Upper lobe of left lung (tissue), 6 donors: ENCODE measurements around the gene FLNC. TPM values are rescaled to one million over a fixed set of nuclear protein-coding genes. Genes with fewer than 3 reads are reported as not detected.

Experiments used
- ATAC-seq, 2 donors: fragments of 200-7000 bp; cut with Tn5 transposase; one replicate each; pipeline ENCODE4 v1.9.1; 2022; ENCODE audit warnings: mild to moderate bottlenecking in 2 of 2, moderate library complexity in 2 of 2; ENCODE audit not compliant: low FRiP score in 2 of 2
- DNase-seq, 2 donors: peaks; one replicate each; pipeline ENCODE4 v3.0.0-alpha.2; 2019 to 2020
- H3K27ac ChIP-seq, 4 donors: fragments of 200-600 bp; sonication (generic); one replicate each; pipeline ENCODE4 v1.5.1; 2016 to 2019
- H3K27me3 ChIP-seq, 4 donors: fragments of 200-600 bp; sonication (generic); one replicate each; pipeline ENCODE4 v1.5.1; 2017 to 2019
- H3K36me3 ChIP-seq, 4 donors: fragments of 200-600 bp; sonication (generic); one replicate each; pipeline ENCODE4 v1.5.1; 2016 to 2019
- H3K4me1 ChIP-seq, 4 donors: fragments of 200-600 bp; sonication (generic); one replicate each; pipeline ENCODE4 v1.5.1; 2018 to 2019
- H3K4me3 ChIP-seq, 4 donors: fragments of 200-600 bp; sonication (generic); one replicate each; pipeline ENCODE4 v1.5.1; 2017 to 2019; ENCODE audit warnings: mild to moderate bottlenecking in 2 of 4, moderate library complexity in 1 of 4
- H3K9me3 ChIP-seq, 4 donors: fragments of 200-600 bp; sonication (generic); one replicate each; pipeline ENCODE4 v1.5.1; 2018 to 2019
- CTCF ChIP-seq, 6 experiments: fragments of 450-650 bp in 4 of 6; fragments of 200-600 bp in 2 of 6; sonication (generic) in 2 of 6; IDR thresholded peaks; one replicate each; pipeline ENCODE4 v1.5.1; 2016 to 2019; ENCODE audit warnings: antibody characterized with exemption in 6 of 6
- EP300 ChIP-seq, 4 donors: sonication (generic); formaldehyde crosslinking; IDR thresholded peaks; one replicate each; pipeline ENCODE4 v1.5.1; 2017; ENCODE audit warnings: antibody characterized with exemption in 4 of 4, control low read depth in 2 of 4
- POLR2A ChIP-seq, 4 donors: fragments of 450-650 bp; IDR thresholded peaks; one replicate each; pipeline ENCODE4 v1.5.1; 2016 to 2017; ENCODE audit warnings: antibody characterized with exemption in 4 of 4, mild to moderate bottlenecking in 2 of 4
- POLR2AphosphoS5 ChIP-seq, 2 donors: sonication (generic); formaldehyde crosslinking; IDR thresholded peaks; one replicate each; pipeline ENCODE4 v1.5.1; 2017; ENCODE audit warnings: antibody characterized with exemption in 2 of 2
- WGBS, 2 donors: methylation state at CpG; one replicate each; pipeline ENCODE4 v1.1.5; 2017 to 2018; 5-methylcytosine and 5-hydroxymethylcytosine counted together
- total RNA-seq, 6 donors: library from RNA; depleted of rRNA in 4 of 6; stranded (reverse); fragments of >200 nt in 4 of 6; gene quantifications; one replicate each; pipeline versions ENCODE4 v1.1.0 to v1.2.1, GENCODE V29; 2016 to 2021
- donor health status: DM: no; HTN: no; CAD: no; lungs with moderate emphysema.
- donor health status: DM: no; HTN: yes; CAD: no; lungs with severe emphysema.

Gene FLNC
- total RNA-seq, 6 donors from 2014 or later: 2.1 to 19.6 (median 4.9) TPM

- WGBS, 2 donors: 86 to 92% methylated on average over 19 to 23 of the region's 23 CpGs
- no peaks in the 10 kb centered on the region for H3K27me3 ChIP-seq
- no peak for ATAC-seq
- no peaks in the 10 kb centered on the region for H3K4me1 ChIP-seq
- no peak overlapping the region for H3K4me3 ChIP-seq
- TF ChIP-seq CTCF (IDR thresholded peaks at IDR 0.05): no peak
- TF ChIP-seq EP300 (IDR thresholded peaks at IDR 0.05): no peak
- no peak for TF ChIP-seq POLR2AphosphoS5 (IDR thresholded peaks at IDR 0.05)
- no peak for TF ChIP-seq POLR2A (IDR thresholded peaks at IDR 0.05)
- H3K36me3 ChIP-seq: no peaks in the 10 kb centered on the region
- DNase-seq: peak in 1 of 2 donors; percentile 53
- H3K27ac ChIP-seq: no peak overlapping the region
- no peaks in the 10 kb centered on the region for H3K9me3 ChIP-seq
Measured at GRCh38 chr7:128840326-128841170, 10.3 kb downstream of the FLNC start.

GRCh38 chr7:128841171-128841690 lies 11.0 kb downstream of the FLNC start:
- Histone ChIP-seq H3K36me3 (no peaks in the 10 kb centered on the region), H3K4me3 (no peak overlapping the region), H3K9me3 (no peaks in the 10 kb centered on the region), H3K27ac (no peak overlapping the region), H3K4me1 (no peaks in the 10 kb centered on the region), H3K27me3 (no peaks in the 10 kb centered on the region)
- TF ChIP-seq CTCF (IDR thresholded peaks at IDR 0.05) (no peak), POLR2A (IDR thresholded peaks at IDR 0.05) (no peak), POLR2AphosphoS5 (IDR thresholded peaks at IDR 0.05) (no peak), EP300 (IDR thresholded peaks at IDR 0.05) (no peak)
- ATAC-seq (no peak), DNase-seq (peak in 1 of 2 donors; percentile 56)
- 86% methylated on average over 6 to 17 of the region's 17 CpGs for WGBS, 2 donors

- Histone ChIP-seq H3K4me3 (no peak overlapping the region), H3K27me3 (no peaks in the 10 kb centered on the region), H3K27ac (no peak overlapping the region), H3K36me3 (no peaks in the 10 kb centered on the region), H3K4me1 (no peaks in the 10 kb centered on the region), H3K9me3 (no peaks in the 10 kb centered on the region)
- WGBS, 2 donors: 57 to 73% methylated on average over 1 to 35 of the region's 35 CpGs
- TF ChIP-seq CTCF (IDR thresholded peaks at IDR 0.05) (peak; percentile 41 to 74 (median 54)), EP300 (IDR thresholded peaks at IDR 0.05) (no peak)
- DNase-seq: peak; percentile 48 to 88
- ATAC-seq: peak in 1 of 2 donors; percentile 60
Measured at GRCh38 chr7:128841921-128842673, 11.9 kb downstream of the FLNC start.

DNA sequence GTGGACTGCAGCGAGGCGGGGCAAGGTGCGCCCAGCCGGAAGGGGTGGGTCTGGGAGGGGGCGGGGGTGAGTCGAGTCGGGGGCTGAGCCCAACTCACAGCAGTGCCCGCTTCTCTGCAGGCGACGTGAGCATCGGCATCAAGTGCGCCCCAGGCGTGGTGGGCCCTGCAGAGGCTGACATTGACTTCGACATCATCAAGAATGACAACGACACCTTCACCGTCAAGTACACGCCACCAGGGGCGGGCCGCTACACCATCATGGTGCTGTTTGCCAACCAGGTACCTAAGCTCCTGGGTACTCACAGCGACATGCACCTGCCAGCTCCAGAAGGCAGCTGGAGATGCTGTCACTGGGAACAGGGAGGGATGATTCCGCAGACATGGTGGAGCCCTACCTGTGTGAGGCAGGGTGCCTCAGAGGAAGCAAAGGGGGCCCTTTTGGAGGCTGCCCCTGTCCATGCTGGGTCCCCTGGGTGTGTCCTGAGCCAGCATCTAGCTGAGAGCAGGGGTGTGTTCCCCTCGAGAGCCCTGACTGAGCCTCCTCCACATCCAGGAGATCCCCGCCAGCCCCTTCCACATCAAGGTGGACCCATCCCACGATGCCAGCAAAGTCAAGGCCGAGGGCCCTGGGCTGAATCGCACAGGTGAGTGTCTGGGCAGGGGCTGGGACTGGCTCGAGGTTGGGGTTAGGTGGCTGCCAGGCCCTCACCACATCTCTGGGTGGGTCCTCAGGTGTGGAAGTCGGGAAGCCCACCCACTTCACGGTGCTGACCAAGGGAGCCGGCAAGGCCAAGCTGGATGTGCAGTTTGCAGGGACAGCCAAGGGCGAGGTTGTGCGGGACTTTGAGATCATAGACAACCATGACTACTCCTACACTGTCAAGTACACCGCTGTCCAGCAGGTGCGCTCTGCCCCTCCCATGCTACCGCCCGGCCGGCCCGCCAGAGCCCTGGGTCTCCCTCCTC lies 12.8 kb downstream of the FLNC start:
- 94 to 96% methylated on average over 23 to 32 of the region's 38 CpGs for WGBS, 2 donors
- Histone ChIP-seq H3K9me3 (no peaks in the 10 kb centered on the region), H3K27me3 (no peaks in the 10 kb centered on the region), H3K27ac (no peak overlapping the region), H3K4me1 (no peaks in the 10 kb centered on the region), H3K36me3 (no peaks in the 10 kb centered on the region), H3K4me3 (no peak overlapping the region)
- TF ChIP-seq POLR2A (IDR thresholded peaks at IDR 0.05): no peak
- TF ChIP-seq EP300 (IDR thresholded peaks at IDR 0.05): no peak
- no peak for ATAC-seq
- DNase-seq: peak in 1 of 2 donors; percentile 68
